ENCODE results near the gene ZNF319.

The ZNF319 gene

GRCh38 chr16:58025351-58026138, 25.1 kb upstream of the ZNF319 start, which contains the start of gene MMP15:
TSS of gene MMP15 (plus strand) at chr16:58025754. CDS start at chr16:58026351, 597 bp downstream.
- peak; percentile 87 for DNase-seq (ENCODE audit: low spot score)
- TF ChIP-seq CTCF (IDR thresholded peaks at IDR 0.05; ENCODE audit: extremely low read depth, missing control alignments), result no peak

- DNase-seq (ENCODE audit: low spot score), result peak; percentile 36
- TF ChIP-seq CTCF (IDR thresholded peaks at IDR 0.05; ENCODE audit: extremely low read depth, missing control alignments), result no peak
Measured at GRCh38 chr16:58024486-58025350, 24.2 kb upstream of the ZNF319 start.

- DNase-seq (ENCODE audit: low spot score), result no peak
- no peak for TF ChIP-seq CTCF (IDR thresholded peaks at IDR 0.05; ENCODE audit: extremely low read depth, missing control alignments)
Measured at GRCh38 chr16:58022601-58023371, 22.3 kb upstream of the ZNF319 start.

- no peak for DNase-seq (ENCODE audit: low spot score)
- no peak for TF ChIP-seq CTCF (IDR thresholded peaks at IDR 0.05; ENCODE audit: extremely low read depth, missing control alignments)
Measured at GRCh38 chr16:58021661-58022551, 21.4 kb upstream of the ZNF319 start.

GRCh38 chr16:58020628-58021521, 20.4 kb upstream of the ZNF319 start:
- peak; percentile 73 for TF ChIP-seq CTCF (IDR thresholded peaks at IDR 0.05; ENCODE audit: extremely low read depth, missing control alignments)
- DNase-seq (ENCODE audit: low spot score), result peak; percentile 74
